Neural progenitor cell (in vitro differentiated cells): ENCODE measurements around the gene TCL1B. TPM values are rescaled to one million over a fixed set of nuclear protein-coding genes. Genes with fewer than 3 reads are reported as not detected.

Experiments used
- DNase-seq: peaks from one replicate; pipeline ENCODE4 v3.0.0-alpha.2; 2016; ENCODE audit warnings: low spot score
- H2AFZ ChIP-seq: fragments of 200-600 bp; sonication (generic); replicated peaks from 2 replicates; pipeline ENCODE4 v1.6.1; 2016; ENCODE audit warnings: antibody characterized with exemption
- H3F3A ChIP-seq: fragments of 200-600 bp; sonication (generic); 2 replicates; pipeline ENCODE4 v1.6.1; 2016; ENCODE audit warnings: antibody characterized with exemption, low read depth
- H3K27ac ChIP-seq: fragments of 200-600 bp; sonication (generic); 2 replicates; pipeline ENCODE4 v1.5.1; 2016; ENCODE audit warnings: mild to moderate bottlenecking
- H3K27me3 ChIP-seq: fragments of 200-600 bp; sonication (generic); 2 replicates; pipeline ENCODE4 v1.6.1; 2016; ENCODE audit warnings: mild to moderate bottlenecking, moderate library complexity
- H3K36me3 ChIP-seq: fragments of 200-600 bp; sonication (generic); 2 replicates; pipeline ENCODE4 v1.5.1; 2016
- H3K4me1 ChIP-seq: fragments of 200-600 bp; sonication (generic); 2 replicates; pipeline ENCODE4 v1.6.1; 2016; ENCODE audit warnings: mixed run types
- H3K4me2 ChIP-seq: fragments of 200-600 bp; sonication (generic); 2 replicates; pipeline ENCODE4 v1.6.1; 2016
- H3K4me3 ChIP-seq: fragments of 200-600 bp; sonication (generic); 2 replicates; pipeline ENCODE4 v1.5.1; 2016
- H3K79me2 ChIP-seq: fragments of 200-600 bp; sonication (generic); 2 replicates; pipeline ENCODE4 v1.6.1; 2016; ENCODE audit warnings: low read depth
- H3K9ac ChIP-seq: fragments of 200-600 bp; sonication (generic); 2 replicates; pipeline ENCODE4 v1.6.1; 2016
- H3K9me3 ChIP-seq: fragments of 200-600 bp; sonication (generic); 2 replicates; pipeline ENCODE4 v1.5.1; 2016; ENCODE audit warnings: low read depth
- H4K20me1 ChIP-seq: fragments of 200-600 bp; sonication (generic); 2 replicates; pipeline ENCODE4 v1.6.1; 2016; ENCODE audit warnings: low read depth
- H3K27ac Mint-ChIP-seq: 3 replicates; pipeline ENCODE4 v1.8.0; 2021; ENCODE audit warnings: mixed read lengths
- H3K27me3 Mint-ChIP-seq: 2 replicates; pipeline ENCODE4 v1.8.0; 2022; ENCODE audit warnings: low read depth, mild to moderate bottlenecking, inconsistent platforms, moderate library complexity, mixed read lengths; ENCODE audit not compliant: insufficient read depth
- H3K36me3 Mint-ChIP-seq: 3 replicates; pipeline ENCODE4 v1.8.0; 2021; ENCODE audit warnings: mixed read lengths
- H3K4me1 Mint-ChIP-seq: 3 replicates; pipeline ENCODE4 v1.8.0; 2021; ENCODE audit warnings: mixed read lengths
- H3K4me3 Mint-ChIP-seq: 3 replicates; pipeline ENCODE4 v1.8.0; 2021; ENCODE audit warnings: mild to moderate bottlenecking, moderate library complexity, mixed read lengths
- H3K9me3 Mint-ChIP-seq: 3 replicates; pipeline ENCODE4 v1.8.0; 2020; ENCODE audit warnings: mixed read lengths
- EZH2 ChIP-seq: fragments of 200-600 bp; sonication (generic); IDR thresholded peaks from 2 replicates; pipeline ENCODE4 v1.6.1; 2017; ENCODE audit warnings: antibody characterized with exemption, mild to moderate bottlenecking, moderate library complexity
- EZH2phosphoT487 ChIP-seq: fragments of 200-600 bp; sonication (generic); IDR thresholded peaks from 2 replicates; pipeline ENCODE4 v1.6.1; 2017; ENCODE audit warnings: antibody characterized with exemption
- total RNA-seq: library from RNA; depleted of rRNA; stranded (reverse); fragments of >200 nt; gene quantifications from 2 replicates; pipeline ENCODE4 v1.2.3, GENCODE V29; 2015; ENCODE audit warnings: low replicate concordance
- TF ChIP-seq, protein P1 (sequence below): fragments of 200-600 bp; sonication (generic); IDR thresholded peaks from 2 replicates; pipeline ENCODE4 v1.5.1; 2017; ENCODE audit warnings: antibody characterized with exemption, mild to moderate bottlenecking

Gene TCL1B
- total RNA-seq, 1 donor from 2014 or later = not detected

DNA sequence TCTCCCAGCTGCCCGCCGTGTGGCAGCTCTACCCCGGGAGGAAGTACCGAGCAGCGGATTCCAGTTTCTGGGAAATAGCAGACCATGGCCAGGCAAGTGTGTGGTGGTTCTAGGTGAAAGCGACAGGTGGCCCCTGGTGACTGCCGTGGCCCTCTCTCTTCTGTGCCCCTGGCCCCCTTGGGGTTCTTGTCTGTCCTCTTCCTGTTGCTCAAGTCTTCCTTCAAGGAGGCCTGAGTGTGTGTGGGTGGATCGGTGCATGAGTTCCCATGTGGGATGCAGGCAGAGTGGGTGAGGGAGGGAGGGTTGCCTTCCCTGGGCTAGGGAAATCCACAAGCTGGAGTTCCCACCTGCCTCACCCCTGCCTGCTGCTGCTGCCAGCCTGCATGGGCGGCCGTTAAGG, 4.6 kb downstream of the TCL1B start:
- Mint-ChIP-seq H3K4me1 (peaks cover 14% of the 10 kb centered on the region), H3K27ac (no peak overlapping the region), H3K4me3 (no peak overlapping the region), H3K9me3 (no peaks in the 10 kb centered on the region), H3K27me3 (peaks cover 5% of the 10 kb centered on the region), H3K36me3 (no peaks in the 10 kb centered on the region)
- H3K27ac ChIP-seq = no peak overlapping the region
- TF ChIP-seq, protein P1, sequence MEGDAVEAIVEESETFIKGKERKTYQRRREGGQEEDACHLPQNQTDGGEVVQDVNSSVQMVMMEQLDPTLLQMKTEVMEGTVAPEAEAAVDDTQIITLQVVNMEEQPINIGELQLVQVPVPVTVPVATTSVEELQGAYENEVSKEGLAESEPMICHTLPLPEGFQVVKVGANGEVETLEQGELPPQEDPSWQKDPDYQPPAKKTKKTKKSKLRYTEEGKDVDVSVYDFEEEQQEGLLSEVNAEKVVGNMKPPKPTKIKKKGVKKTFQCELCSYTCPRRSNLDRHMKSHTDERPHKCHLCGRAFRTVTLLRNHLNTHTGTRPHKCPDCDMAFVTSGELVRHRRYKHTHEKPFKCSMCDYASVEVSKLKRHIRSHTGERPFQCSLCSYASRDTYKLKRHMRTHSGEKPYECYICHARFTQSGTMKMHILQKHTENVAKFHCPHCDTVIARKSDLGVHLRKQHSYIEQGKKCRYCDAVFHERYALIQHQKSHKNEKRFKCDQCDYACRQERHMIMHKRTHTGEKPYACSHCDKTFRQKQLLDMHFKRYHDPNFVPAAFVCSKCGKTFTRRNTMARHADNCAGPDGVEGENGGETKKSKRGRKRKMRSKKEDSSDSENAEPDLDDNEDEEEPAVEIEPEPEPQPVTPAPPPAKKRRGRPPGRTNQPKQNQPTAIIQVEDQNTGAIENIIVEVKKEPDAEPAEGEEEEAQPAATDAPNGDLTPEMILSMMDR = no peak
- no peak for TF ChIP-seq EZH2phosphoT487
- H3F3A ChIP-seq = no peaks in the 10 kb centered on the region
- H3K4me3 ChIP-seq = no peak overlapping the region
- H3K9ac ChIP-seq = no peak overlapping the region
- H2AFZ ChIP-seq = no peak overlapping the region
- H3K4me2 ChIP-seq = no peak overlapping the region
- DNase-seq = no peak
- H4K20me1 ChIP-seq = no peaks in the 10 kb centered on the region
- H3K36me3 ChIP-seq = no peaks in the 10 kb centered on the region
- H3K27me3 ChIP-seq = no peaks in the 10 kb centered on the region
- no peaks in the 10 kb centered on the region for H3K79me2 ChIP-seq
- no peaks in the 10 kb centered on the region for H3K9me3 ChIP-seq
- peaks cover 5% of the 10 kb centered on the region for H3K4me1 ChIP-seq

GRCh38 chr14:95691591-95691990, 5.4 kb downstream of the TCL1B start:
- Histone ChIP-seq H2AFZ (no peak overlapping the region), H3K9ac (no peak overlapping the region), H4K20me1 (no peaks in the 10 kb centered on the region), H3K27ac (no peak overlapping the region), H3K4me1 (peaks cover 5% of the 10 kb centered on the region), H3F3A (no peaks in the 10 kb centered on the region), H3K79me2 (no peaks in the 10 kb centered on the region), H3K4me2 (no peak overlapping the region), H3K4me3 (no peak overlapping the region), H3K9me3 (no peaks in the 10 kb centered on the region), H3K27me3 (no peaks in the 10 kb centered on the region), H3K36me3 (no peaks in the 10 kb centered on the region)
- H3K36me3 Mint-ChIP-seq = no peaks in the 10 kb centered on the region
- H3K4me1 Mint-ChIP-seq = peaks cover 13% of the 10 kb centered on the region
- DNase-seq = no peak
- TF ChIP-seq EZH2phosphoT487 = no peak
- no peak for TF ChIP-seq EZH2
- TF ChIP-seq, protein P1 = no peak
- H3K27me3 Mint-ChIP-seq = peaks cover 7% of the 10 kb centered on the region
- no peak overlapping the region for H3K27ac Mint-ChIP-seq
- no peak overlapping the region for H3K4me3 Mint-ChIP-seq
- H3K9me3 Mint-ChIP-seq = no peaks in the 10 kb centered on the region

GRCh38 chr14:95692109-95692508, 5.9 kb downstream of the TCL1B start:
- peaks cover 7% of the 10 kb centered on the region for H3K27me3 Mint-ChIP-seq
- Histone ChIP-seq H3F3A (no peaks in the 10 kb centered on the region), H2AFZ (no peak overlapping the region), H3K27ac (no peak overlapping the region), H3K4me2 (no peak overlapping the region), H3K36me3 (no peaks in the 10 kb centered on the region), H3K9ac (no peak overlapping the region), H3K79me2 (no peaks in the 10 kb centered on the region), H3K4me1 (peaks cover 5% of the 10 kb centered on the region), H4K20me1 (no peaks in the 10 kb centered on the region), H3K9me3 (no peaks in the 10 kb centered on the region), H3K27me3 (no peaks in the 10 kb centered on the region), H3K4me3 (no peak overlapping the region)
- no peak overlapping the region for H3K4me3 Mint-ChIP-seq
- no peak for DNase-seq
- TF ChIP-seq EZH2 = no peak
- no peak for TF ChIP-seq EZH2phosphoT487
- TF ChIP-seq, protein P1 = no peak
- H3K27ac Mint-ChIP-seq = no peak overlapping the region
- H3K9me3 Mint-ChIP-seq = no peaks in the 10 kb centered on the region
- peaks cover 8% of the 10 kb centered on the region for H3K4me1 Mint-ChIP-seq
- H3K36me3 Mint-ChIP-seq = no peaks in the 10 kb centered on the region
